ENCODE measurements around the gene RCVRN.

DNA sequence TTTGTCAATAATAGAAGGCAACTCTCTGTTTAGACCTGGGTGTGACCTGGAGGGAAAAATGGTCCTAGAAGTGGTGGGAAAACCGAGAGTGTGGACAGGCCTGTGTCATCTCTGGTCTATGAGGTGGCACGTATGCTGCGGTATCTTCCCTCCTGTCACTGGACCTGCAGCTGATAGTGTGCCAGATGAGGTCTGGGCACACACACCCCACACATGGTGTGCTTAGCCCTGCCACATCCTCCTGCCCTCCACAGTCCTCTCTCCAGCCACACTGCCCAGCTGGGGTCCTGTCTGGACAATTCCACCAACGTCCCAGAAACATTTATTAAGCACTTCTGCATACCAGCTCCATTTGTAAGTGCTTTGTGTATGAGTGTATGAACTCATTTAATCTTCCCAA lies 42.1 kb downstream of the RCVRN start:
- TF ChIP-seq, protein P1, sequence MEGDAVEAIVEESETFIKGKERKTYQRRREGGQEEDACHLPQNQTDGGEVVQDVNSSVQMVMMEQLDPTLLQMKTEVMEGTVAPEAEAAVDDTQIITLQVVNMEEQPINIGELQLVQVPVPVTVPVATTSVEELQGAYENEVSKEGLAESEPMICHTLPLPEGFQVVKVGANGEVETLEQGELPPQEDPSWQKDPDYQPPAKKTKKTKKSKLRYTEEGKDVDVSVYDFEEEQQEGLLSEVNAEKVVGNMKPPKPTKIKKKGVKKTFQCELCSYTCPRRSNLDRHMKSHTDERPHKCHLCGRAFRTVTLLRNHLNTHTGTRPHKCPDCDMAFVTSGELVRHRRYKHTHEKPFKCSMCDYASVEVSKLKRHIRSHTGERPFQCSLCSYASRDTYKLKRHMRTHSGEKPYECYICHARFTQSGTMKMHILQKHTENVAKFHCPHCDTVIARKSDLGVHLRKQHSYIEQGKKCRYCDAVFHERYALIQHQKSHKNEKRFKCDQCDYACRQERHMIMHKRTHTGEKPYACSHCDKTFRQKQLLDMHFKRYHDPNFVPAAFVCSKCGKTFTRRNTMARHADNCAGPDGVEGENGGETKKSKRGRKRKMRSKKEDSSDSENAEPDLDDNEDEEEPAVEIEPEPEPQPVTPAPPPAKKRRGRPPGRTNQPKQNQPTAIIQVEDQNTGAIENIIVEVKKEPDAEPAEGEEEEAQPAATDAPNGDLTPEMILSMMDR (IDR thresholded peaks at IDR 0.05), result no peak
- TF ChIP-seq POLR2A (IDR thresholded peaks at IDR 0.05), result no peak
